HG02759 (cell line): ENCODE results near the gene DROSHA.

Source experiments
- ATAC-seq: cut with Tn5 transposase; IDR thresholded peaks from one replicate; pipeline ENCODE4 v1.9.1; 2021; ENCODE audit warnings: mild to moderate bottlenecking, moderate library complexity; ENCODE audit not compliant: unreplicated experiment

The DROSHA gene

DNA sequence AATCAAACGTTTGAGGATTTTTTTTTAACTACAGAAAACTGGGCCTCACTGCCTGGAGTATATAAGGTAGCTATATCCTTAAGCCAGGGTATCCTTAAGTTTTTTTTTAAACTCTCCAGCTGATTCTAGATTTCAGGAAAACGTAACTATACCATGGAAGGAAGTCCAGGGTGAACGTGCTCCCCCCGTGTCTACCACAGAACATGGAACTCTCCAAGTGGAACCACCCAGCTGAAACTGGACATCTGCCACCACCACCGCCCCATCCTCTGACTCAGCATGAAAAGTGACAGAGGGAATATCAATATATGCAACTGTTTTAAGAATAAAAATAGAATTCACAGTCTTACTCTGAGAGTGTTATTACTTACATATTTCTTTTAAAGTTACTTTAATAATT, 61.3 kb downstream of the DROSHA start:
- ATAC-seq: no peak

GRCh38 chr5:31469886-31470285, 62.0 kb downstream of the DROSHA start:
- ATAC-seq: no peak

GRCh38 chr5:31469466-31469865, 62.4 kb downstream of the DROSHA start:
- no peak for ATAC-seq

- no peak for ATAC-seq
Measured at GRCh38 chr5:31465291-31465690, 66.6 kb downstream of the DROSHA start.

- no peak for ATAC-seq
Measured at GRCh38 chr5:31464081-31464480, 67.8 kb downstream of the DROSHA start.

- no peak for ATAC-seq
Measured at GRCh38 chr5:31463351-31463750, 68.5 kb downstream of the DROSHA start.

- ATAC-seq: no peak
Measured at GRCh38 chr5:31459594-31459993, 72.3 kb downstream of the DROSHA start.

DNA sequence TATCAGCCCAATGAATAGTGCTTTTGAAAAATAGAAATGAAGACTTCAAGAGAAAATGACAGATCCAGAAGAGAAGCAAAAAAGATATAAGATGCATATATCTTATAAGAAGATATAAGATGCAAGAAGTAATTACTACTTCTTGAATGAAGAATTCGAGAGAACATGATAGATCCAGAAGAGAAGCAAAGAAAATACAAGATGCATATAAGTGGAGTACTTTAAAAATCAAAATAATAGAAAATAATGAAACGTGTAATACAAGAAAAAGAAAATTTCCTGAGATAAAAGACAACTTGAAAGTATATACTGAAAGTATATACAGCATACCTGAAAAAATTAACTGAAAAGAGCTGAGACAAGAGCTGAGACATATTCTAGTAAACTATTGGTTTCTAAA, 76.7 kb downstream of the DROSHA start:
- ATAC-seq: no peak

- ATAC-seq: no peak
Measured at GRCh38 chr5:31453522-31453921, 78.4 kb downstream of the DROSHA start.

- ATAC-seq: no peak
Measured at GRCh38 chr5:31452314-31452713, 79.6 kb downstream of the DROSHA start.

- no peak for ATAC-seq
Measured at GRCh38 chr5:31449962-31450361, 81.9 kb downstream of the DROSHA start.

DNA sequence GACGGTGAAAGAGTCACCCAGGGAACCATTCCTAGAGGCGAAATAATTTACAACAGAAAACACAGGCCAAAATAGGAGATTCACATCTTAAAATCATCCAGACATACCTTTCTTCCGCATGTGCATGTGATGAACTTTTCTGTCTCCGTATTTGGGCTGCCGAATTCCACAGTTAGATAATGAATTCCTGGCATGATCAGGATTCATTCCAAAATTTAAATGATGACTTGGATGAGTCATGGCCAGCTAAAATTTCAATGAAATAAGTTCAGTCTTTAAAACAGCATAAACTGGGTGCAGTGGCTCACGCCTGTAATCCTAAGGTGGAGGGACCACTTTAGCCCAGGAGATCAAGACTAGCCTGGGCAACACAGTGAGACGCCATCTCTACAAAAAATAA, 82.7 kb downstream of the DROSHA start:
- ATAC-seq: no peak

- ATAC-seq: no peak
Measured at GRCh38 chr5:31445041-31445600, 86.8 kb downstream of the DROSHA start.

GRCh38 chr5:31443572-31443971, 88.3 kb downstream of the DROSHA start:
- ATAC-seq: no peak

- no peak for ATAC-seq
Measured at GRCh38 chr5:31442058-31442745, 89.7 kb downstream of the DROSHA start.

DNA sequence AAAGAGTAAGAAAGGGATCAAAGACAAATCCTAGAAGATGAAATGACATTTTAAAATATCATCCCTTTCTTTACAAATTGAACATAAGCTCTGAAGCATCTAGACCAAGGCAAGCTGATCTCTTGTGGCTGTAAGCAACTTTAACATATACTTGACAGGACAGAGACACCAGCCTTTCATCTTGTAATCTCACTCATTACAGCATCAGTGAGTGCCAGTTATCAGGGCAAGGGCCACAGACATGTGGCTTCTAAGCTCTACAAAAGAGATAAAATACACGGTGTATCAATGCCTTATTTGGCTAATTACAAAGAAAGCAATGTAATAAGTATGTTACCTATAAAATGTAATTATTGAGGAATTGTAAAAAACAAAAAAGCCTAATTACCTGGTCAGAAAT, 95.0 kb downstream of the DROSHA start:
- ATAC-seq: no peak

GRCh38 chr5:31435730-31436129, 96.2 kb downstream of the DROSHA start:
- ATAC-seq: no peak

GRCh38 chr5:31434898-31435297, 97.0 kb downstream of the DROSHA start:
- no peak for ATAC-seq

- ATAC-seq: no peak
Measured at GRCh38 chr5:31433229-31433628, 98.7 kb downstream of the DROSHA start.

- ATAC-seq: no peak
Measured at GRCh38 chr5:31427724-31428309, 104.1 kb downstream of the DROSHA start.

- no peak for ATAC-seq
Measured at GRCh38 chr5:31427013-31427723, 104.7 kb downstream of the DROSHA start.
